Measurements from ENCODE around the gene CANX.
A peak's percentile ranks its signal among the peaks of the same experiment; 100 is the strongest.
"Not testable (repeated sequence)": the region's sequence is repeated elsewhere in the genome, so short reads cannot be mapped to it uniquely, and the experiment has no call there.

Gene CANX

DNA sequence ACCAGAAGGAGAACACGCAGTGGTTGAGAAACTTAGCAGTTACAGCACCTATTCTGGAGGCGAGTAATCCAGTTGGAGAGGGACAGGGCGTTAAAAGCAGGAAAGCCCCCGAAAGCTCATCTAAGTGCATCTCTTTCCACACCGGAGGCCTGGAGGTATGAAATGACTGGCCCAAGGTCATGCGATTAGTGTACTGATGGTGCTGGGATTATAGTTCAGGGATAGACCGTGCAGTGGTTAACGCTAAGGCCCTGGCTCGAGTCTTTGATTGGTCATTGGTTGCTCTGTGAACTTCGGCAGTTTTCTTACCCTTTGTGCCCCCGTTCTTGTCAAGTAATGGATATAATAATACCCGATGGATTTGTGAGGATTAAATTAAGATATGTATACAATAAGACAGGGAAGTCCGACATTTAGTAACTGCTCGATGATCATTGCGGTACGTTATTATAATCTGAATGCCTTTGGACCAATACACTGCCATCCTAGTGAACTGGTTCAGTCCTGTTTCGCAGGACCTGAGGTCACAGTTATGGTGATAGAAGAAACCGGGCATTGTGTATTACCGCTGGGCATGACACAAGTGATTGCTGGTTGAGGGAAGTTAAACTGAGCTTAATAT is 960 bp downstream of the CANX start:
- no peak for DNase-seq

DNA sequence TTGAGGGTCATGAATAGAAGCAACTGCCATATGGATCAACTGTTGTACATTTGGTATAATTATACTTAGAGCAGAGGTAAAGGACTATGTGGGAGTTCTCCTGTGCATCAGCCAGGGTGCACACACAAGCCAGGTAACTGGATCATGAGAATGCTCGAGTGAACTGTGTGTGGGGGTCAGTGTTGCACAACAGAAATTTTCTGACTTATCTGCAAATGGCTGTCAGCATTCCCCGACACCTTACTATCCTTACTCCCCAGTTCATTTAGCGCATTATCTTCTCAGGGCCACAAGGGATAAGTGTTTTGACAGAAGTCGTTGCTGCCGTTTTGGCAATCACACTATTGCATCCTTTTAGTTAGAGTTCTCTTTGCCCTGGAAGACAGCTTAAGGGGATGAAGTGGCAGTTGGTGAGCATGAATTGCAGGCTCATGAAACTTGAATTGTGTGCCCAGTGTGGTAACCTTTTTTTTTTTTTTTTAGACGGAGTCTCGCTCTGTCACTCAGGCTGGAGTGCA is 1.7 kb downstream of the CANX start:
- DNase-seq = no peak

DNA sequence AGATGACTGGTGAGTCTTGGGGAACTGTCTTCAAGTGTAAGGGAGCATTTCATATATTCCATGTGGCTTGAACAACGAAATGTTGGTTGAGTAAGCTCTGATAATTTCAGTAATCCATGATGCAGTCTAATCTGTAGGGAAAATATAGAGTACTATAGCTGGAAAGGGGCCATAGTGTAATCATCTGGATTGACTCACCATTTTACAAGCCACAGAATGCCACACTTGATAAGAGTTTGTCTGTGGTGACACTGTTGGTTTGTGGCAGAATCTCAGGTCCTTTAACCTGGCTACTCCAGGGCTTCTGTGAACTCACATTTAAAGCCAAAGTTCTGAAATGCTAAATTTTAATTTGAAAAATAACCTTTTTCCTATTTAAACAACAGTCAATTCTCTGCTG is 17.5 kb downstream of the CANX start:
- no peak for DNase-seq

DNA sequence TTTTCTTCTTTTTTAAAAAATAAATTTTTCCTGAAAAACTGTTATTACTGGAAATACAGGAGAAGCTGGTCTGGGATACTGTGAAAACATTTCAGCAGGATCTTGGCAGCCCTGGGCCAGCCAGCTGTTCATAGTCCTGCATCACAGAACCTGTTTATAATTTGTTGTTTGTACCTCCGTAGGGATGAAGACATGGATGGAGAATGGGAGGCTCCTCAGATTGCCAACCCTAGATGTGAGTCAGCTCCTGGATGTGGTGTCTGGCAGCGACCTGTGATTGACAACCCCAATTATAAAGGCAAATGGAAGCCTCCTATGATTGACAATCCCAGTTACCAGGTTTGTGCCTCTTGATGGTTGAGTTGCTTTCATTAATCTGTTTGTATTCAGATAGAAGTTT is 21.5 kb downstream of the CANX start:
- DNase-seq = no peak

DNA sequence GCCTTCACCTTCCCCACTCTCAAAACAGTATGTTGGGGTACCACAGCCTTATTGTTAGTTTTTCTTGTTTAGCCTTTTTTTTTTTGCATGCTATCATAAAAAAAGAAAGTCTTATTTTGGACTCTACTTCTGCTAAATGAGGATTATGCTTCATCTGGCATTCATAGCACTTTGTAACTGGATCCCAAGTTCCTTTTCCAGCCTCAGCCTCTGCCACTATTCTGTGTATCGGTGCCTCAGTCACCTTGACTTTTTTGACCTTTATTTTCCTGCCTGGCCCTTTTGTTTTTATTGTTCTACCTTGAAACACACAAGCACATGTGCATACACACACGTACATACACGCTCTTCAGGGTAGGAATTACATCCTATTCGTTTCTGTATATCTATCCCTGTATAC is 25.4 kb downstream of the CANX start:
- DNase-seq = no peak

DNA sequence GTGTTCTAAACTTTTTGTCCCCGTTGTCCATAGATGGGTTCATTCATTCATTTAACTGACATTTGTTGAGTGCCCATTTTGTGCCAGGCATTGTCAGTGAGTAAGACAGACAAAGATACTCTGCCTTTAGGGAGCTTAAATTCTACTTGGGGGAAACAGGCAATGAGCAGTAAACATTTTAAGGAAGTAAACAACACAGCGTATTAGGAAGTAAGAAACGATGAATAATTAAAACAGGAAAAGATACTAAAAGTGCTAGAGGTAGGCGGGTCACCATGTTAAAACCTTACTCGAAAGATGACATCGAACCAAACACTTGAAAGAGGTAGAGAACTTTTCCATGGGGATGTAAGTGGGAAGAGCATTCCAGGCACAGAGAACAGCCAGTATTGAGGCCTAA is 28.3 kb downstream of the CANX start:
- DNase-seq = no peak

DNA sequence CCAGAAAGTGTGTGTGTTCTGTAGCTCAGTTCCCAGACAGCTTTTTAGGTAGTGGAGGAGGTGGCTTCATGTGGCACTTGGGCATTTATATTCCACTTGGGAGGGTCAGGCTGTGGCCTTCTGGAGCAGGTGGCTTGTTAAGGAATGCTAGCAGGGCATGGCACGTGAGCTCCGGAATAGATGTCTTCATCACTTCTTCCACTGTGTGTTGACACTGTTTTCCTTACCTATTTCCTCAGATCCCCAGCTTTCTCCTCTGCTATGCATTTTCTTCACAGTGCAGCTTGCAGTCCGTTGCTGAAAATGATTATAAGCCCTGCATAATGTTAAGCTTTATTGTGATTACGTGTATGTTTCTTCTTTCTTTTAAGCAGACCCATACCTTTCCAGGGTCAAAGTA is 30.5 kb downstream of the CANX start:
- no peak for DNase-seq

DNA sequence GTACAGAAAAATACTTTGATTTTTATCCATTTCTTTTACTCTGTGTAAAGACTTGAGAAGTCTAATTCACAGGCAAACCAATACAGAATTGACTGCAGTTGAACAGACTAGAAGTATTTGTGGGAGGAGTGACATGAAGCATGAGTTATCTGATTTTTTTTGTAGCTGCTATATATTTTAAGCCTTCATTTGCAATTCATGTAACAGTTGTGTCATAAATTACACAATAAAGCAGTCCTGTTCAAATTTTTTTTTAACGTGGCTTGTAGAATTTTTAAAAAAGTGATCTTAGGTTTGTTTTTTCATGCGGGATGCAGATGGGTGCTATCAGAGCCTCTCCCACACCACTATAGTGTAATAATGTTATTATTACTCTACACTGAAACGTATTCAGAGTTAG is 31.0 kb downstream of the CANX start:
- DNase-seq = no peak

DNA sequence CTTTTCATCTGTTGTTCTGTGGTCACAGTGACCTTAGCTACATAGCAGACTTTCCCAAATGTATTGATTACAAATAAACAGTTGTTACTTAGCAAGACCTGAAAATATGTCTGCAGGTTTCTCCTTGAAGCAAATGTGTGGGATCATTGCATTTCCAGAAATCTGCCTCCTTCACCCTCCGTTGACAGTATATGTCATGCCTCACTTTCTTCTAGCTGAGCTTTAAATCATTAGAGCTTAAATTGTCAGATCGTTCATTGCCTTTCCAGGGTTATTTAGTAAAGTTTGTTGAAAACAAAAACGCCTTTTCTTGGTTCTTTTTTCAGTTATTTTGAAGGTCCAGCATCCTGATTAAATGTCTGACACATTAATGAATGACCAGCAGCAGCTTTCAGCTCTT is 31.6 kb downstream of the CANX start:
- DNase-seq = no peak

DNA sequence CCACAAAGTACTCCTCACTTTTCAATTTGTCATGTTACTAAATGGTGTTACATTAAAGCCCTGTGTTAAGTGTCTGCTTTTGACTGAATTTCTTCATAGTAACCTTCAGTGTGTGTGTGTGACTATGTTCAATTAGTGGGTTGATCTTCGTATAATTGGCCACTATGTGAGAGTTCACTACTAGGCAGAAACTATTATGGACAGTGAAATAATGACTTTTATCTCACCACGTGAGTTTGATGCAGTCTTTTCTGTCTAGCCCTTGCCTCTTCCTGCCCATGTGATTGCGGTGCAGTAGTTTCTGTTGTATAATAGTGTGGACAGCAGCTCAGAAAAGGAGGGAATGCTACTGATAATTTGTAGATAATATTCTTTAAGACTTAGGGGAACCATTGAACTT is 32.1 kb downstream of the CANX start:
- no peak for DNase-seq

DNA sequence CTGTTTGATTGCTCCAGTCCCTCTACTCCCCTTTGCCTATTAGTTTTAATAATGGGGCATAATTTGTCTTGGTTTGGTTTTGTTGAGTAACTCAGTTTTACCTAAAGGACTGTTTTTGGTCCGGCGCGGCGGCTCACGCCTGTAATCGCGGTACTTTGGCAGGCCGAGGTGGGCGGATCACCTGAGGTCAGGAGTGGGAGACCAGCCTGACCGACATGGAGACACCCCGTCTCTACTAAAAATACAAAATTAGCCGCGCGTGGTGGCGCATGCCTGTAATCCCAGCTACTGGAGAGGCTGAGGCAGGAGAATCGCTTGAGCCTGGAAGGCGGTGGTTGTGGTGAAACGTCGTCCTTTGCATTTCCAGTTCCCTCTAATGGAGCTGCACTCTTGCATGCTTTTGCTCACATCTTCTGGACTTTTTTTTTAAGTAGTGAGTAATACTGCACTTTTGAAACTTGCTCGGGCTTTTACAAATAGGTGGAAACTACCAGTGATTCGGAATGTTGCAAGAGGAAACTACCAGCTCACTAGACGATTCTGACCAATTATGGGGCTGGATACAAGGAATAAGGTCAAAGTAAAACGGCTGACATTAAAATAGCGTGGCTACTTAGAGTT is 33.1 kb downstream of the CANX start:
- DNase-seq = no peak

DNA sequence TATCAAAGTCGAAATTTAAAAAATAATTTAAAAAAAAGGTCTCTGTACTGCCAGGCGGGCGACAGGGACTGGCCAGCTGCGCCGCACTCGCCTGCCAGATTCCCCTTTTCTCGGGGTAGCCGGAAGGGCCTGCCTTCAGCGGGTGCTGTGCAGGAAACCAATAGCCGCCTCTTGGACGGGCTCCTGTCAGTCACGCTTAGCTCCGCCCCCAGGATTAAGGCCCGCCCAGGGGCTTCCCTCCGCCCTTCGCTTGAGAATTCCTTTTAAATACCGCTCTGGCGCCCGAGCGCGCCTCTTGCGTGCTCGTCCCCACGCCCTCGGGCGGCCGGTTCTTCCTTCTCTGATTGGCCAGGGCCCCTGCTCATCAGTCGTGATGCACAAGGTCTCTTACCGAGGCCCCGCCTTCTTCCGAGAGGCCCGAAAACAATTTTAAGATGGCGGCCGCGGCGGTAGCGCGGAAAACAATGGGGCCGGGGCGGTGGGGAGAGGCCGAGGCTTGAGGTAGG is 33.7 kb downstream of the CANX start, which contains the start of gene MAML1:
TSS of gene MAML1 (plus strand) at position 411 of the 506 bp plus-strand sequence. CDS start 291 bp downstream, outside the sequence.
- DNase-seq = peak; percentile 94

DNA sequence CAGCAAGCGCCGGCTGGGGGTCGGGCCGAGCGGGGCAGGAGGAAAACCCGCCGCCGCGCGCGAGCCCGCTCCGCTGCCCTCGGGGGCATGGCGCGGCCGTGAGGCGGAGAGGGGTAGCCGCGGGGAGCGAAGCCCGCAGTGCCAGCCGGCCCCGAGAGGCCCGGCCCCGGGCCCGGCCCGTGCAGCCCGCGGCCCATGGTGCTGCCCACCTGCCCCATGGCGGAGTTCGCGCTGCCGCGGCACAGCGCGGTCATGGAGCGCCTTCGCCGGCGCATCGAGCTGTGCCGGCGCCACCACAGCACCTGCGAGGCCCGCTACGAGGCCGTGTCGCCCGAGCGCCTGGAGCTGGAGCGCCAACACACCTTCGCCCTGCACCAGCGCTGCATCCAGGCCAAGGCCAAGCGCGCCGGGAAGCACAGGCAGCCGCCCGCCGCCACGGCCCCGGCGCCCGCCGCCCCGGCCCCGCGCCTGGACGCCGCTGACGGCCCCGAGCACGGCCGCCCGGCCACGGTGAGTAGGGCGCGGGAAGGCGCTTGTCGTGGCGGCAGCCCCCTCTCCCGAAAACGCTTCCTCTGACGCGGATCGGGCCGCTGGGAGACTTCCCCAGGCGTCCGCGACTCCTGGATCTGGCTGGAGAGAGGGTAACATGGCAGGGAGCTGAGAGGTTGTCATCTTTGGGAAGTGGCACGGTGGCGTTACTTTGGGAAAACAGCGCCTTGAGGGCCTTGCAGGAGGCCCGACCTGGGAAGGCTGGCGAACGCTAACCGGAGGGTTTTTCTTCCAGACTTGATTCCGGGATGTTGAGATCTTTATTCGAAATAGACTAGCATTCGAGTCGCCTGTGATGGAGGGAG is 34.4 kb downstream of the CANX start:
- DNase-seq = no peak

DNA sequence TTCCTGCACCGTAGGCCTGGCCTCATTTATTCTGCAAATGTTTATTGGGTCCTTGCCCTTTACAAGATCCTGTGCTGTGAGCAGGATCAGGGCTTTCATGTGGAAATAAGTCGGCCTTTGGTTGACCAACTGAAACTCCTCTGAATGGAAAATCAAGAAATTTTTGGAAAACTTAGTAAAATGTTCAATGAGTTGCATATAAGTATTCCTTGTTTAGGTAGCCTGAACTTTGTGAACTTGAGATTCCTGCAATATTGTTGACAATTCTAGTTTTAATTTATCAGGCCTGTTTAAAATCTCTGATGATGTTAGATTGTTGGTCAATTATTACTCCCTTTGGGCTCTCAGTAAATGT is 35.0 kb downstream of the CANX start:
- no peak for DNase-seq

DNA sequence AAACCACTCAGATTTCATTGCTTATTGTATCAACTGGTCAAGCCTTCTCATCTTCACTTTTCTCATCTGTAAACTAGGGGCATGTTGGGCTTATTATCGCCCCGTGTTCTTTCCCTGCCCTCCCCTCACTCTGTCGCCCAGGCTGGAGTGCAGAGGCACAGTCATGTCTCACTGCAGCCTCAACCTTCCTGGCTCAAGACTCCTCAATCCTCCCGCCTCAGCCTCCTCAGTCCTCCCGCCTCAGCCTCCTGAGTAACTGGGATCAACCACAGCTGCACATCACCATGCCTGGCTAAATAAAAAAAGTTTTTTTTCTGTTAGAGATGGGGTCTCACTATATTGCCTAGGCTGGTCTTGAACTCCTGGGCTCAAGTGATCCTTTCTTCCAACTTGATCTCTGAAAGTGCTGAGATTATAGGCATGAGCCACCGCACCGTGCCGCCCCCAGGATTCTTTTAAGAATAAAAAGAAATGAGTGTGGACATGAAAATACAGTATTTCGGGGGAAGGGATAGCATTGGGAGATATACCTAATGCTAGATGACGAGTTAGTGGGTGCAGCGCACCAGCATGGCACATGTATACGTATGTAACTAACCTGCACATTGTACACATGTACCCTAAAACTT is 35.9 kb downstream of the CANX start:
- DNase-seq = no peak

DNA sequence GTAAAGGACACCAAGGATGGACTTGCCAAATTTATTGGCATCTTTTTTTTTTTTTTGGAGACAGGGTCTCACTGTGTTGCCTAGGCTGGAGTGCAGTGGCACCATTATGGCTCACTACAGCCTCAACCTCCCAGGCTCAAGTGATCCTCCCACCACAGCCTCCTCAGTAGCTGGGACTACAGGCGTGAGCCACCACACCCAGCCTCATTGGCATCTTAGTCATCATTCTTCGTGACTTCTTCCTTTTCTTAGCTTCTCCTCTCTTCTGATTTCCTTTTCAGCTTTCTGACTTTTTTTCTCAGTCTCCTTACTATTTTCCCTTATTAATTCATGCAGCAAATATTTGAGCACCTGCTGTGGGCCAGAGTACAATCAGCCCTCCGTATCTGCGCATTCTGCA is 40.0 kb downstream of the CANX start:
- DNase-seq = no peak

DNA sequence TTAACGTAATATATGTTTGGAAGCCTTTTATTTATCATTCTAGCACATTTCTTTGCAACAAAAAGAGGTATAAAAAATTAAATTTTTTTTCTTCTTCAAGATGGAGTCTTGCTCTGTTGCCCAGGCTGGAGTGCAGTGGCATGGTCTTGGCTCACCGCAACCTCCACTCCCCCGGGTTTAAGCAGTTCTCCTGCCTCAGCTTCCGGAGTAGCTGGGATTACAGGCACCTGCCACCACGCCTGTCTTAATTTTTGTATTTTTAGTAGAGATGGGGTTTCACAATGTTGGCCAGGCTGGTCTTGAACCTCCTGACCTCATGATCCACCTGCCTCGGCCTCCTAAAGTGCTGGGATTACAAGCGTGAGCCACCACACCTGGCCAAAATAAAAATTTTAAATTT is 45.3 kb downstream of the CANX start:
- not testable (repeated sequence) for DNase-seq

DNA sequence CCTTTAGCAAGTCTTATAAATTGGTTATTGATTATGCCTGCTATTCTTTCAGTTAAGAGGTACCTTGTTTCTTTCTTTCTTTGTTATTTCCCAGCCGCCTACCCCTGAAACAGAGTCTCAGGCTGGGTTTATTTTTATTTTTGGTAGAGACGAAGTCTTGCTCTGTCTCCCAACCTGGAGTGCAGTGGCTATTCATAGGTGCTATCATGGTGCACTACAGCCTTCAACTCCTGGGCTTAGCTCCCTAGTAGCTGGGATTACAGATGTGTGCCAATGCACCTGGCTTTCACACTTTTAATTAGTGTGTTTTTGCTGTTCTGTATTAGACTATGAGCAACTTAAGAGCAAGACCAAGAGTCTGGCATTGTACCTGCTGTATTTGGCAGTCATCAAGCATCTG is 48.1 kb downstream of the CANX start:
- DNase-seq = no peak

DNA sequence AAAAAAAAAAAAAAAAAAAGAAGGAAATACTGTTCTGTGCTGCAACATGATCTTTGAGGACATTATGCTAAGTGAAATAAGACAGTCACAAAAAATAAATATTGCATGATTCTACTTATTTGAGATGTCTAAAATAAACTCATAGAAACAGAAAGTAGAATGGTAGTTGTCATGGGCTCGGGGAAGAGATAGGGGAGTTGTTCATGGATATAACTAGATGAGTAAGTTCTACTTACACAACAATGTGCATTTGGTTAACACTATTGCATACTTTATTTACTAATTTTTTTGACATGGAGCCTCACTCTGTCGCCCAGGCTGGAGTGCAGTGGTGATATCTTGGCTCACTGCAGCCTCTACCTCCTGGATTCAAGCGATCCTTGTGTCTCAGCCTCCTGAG is 49.0 kb downstream of the CANX start:
- DNase-seq = no peak

DNA sequence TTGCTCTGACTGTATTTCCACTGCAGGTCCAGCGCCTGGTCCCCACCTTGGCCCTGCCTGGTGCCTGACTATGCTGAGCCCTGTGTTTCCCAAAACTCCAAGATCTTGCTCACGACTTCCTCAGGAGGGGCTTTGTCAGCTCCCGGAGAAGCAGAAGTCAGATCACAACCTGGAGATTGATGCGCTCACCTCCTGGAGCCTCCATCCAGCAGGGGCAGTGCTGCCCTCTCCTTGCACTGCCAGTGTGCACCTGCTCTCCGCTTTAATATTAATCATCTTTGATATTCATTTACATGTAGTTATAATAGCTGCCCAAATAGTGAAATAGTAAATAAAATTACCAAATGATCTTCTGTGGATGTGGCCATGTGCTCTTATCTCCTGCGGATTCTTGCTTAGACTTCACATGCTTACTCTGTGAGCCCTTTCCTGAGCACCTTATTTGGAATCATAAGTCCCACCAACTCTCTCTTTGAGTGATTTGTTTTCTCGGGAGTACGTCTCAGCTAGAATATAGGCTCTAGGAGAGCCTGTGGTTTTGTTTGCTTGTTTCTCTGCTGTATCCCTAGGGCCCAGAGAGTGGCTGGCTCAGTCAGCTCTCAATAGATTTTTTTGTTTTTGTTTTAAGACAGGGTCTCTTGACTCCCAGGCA is 51.2 kb downstream of the CANX start:
- DNase-seq = no peak

DNA sequence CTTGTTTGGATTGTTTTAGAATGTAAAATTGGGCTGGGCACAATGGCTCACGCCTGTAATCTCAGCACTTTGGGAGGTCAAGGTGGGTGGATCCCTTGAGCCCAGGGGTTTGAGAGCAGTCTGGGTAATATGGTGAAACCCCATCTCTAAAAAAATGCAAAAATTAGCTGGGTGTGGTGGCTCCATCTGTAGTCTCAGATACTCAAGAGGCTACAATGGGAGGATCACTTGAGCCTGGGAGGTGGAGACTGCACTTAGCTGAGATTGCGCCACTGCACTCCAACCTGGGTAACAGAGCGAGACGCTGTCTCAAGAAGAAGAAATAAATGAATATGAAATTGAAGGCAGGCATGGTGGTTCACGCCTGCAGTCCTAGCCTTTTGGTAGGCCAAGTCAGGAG is 55.2 kb downstream of the CANX start:
- DNase-seq = no peak

DNA sequence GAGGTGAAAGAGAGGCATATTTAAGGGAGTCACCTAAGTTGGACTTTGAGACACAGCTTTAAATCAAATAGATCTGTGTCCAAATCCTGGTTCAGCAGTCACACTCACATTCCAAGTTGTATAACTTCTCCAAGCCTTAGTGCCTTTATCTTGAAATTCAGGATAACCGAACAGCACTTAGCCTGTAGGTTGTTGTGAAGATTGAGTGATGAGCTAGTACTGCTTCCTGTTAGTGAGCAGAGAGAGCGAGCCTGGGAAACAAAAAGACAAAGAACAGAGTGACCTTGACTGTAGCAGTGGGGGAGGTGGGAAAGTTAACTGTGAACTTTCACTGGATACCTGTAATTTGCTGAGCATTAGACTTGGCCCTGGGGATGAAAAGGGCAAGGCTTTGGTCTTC is 56.3 kb downstream of the CANX start:
- no peak for DNase-seq

DNA sequence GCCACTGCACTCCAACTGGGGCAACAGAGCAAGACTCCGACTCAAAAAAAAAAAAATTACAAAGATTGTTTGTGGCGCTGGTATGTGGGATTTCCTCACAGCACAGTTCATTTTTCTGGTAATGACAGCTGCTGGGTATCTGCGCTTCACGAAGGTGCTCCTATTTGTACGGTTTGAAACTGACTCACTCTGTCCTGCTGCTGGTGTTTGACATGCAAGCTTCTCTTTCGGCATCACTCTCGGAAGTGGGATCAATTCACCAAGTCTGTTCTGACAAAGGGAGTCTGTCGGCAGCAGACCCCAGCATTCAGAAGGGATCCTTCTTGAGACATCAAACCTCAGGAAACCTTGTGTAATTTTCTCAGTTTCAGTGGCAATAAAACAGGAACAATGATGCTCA is 60.2 kb downstream of the CANX start:
- no peak for DNase-seq
